Measurements from ENCODE around the gene PIWIL4.

DNA sequence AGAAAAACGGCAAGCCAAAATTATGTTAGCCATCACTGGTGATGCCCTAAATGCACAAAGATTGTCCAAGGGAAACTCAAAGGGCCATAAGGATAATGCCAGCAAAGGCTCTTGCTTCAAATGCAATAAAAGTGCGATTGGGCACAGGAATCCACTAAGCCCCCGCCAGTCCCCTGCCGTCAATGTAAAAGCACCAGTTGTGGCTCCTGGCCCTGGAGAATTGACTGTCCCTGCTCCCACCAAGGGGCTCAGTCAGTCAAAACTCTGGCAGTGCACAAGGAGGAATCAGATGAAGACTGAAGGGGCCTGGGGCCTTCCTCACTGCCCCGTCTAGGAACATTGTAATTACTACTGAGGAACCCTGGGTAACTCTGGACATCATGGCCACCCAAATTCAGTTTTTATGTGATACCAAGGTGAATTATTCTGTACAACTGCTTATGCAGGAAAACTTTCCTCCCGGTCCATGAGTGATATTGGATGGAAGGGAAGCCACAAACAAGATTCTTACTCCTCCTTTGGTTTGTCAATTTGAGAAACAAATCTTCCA, 85.6 kb downstream of the PIWIL4 start:
- TF ChIP-seq, protein P1, sequence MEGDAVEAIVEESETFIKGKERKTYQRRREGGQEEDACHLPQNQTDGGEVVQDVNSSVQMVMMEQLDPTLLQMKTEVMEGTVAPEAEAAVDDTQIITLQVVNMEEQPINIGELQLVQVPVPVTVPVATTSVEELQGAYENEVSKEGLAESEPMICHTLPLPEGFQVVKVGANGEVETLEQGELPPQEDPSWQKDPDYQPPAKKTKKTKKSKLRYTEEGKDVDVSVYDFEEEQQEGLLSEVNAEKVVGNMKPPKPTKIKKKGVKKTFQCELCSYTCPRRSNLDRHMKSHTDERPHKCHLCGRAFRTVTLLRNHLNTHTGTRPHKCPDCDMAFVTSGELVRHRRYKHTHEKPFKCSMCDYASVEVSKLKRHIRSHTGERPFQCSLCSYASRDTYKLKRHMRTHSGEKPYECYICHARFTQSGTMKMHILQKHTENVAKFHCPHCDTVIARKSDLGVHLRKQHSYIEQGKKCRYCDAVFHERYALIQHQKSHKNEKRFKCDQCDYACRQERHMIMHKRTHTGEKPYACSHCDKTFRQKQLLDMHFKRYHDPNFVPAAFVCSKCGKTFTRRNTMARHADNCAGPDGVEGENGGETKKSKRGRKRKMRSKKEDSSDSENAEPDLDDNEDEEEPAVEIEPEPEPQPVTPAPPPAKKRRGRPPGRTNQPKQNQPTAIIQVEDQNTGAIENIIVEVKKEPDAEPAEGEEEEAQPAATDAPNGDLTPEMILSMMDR (IDR thresholded peaks at IDR 0.05): no peak
- TF ChIP-seq POLR2A (IDR thresholded peaks at IDR 0.05): no peak
